A673 (cell line): ENCODE data around the gene WWC1. TPM values are rescaled to one million over a fixed set of nuclear protein-coding genes. Genes with fewer than 3 reads are reported as not detected.

ENCODE experiments used
- BruUV-seq: library from RNA; stranded (reverse); fragments of 400-500 nt; replicated peaks from 2 replicates; lab custom pipeline; 2021; lab: Mats Ljungman, UMichigan
- CTCF ChIA-PET: fragments of 300-600 bp; sonication (Branson Sonifier 250); formaldehyde crosslinking; loops from one replicate; lab custom pipeline; 2022; ENCODE audit warnings: antibody characterized with exemption; lab: Charles Lee
- POLR2A ChIA-PET: fragments of 300-600 bp; sonication (Branson Sonifier 250); formaldehyde crosslinking; loops from one replicate; lab custom pipeline; 2022; ENCODE audit warnings: antibody characterized with exemption; ENCODE audit not compliant: low non-redundant PET; lab: Charles Lee
- DNase-seq: peaks from one replicate; pipeline ENCODE4 v3.0.0-alpha.2; 2015; ENCODE audit warnings: low spot score
- H3K27ac ChIP-seq: fragments of 200-600 bp; sonication (generic); 2 replicates; pipeline ENCODE4 v1.5.1; 2016; ENCODE audit warnings: mixed run types, low read depth, mild to moderate bottlenecking, mixed read lengths, antibody characterized with exemption, low read length; ENCODE audit not compliant: poor library complexity, severe bottlenecking
- H3K27me3 ChIP-seq: fragments of 200-600 bp; sonication (generic); replicated peaks from 2 replicates; pipeline ENCODE4 v1.6.1; 2017; ENCODE audit warnings: mixed run types, low read depth, mild to moderate bottlenecking, mixed read lengths, antibody characterized with exemption, low read length; ENCODE audit not compliant: insufficient read depth, poor library complexity
- H3K36me3 ChIP-seq: fragments of 200-600 bp; sonication (generic); 2 replicates; pipeline ENCODE4 v1.6.1; 2016; ENCODE audit warnings: mixed run types, mild to moderate bottlenecking, mixed read lengths, antibody characterized with exemption, low read length; ENCODE audit not compliant: insufficient read depth, poor library complexity, severe bottlenecking
- H3K4me1 ChIP-seq: fragments of 200-600 bp; sonication (generic); 2 replicates; pipeline ENCODE4 v1.6.1; 2017; ENCODE audit warnings: mixed run types, mild to moderate bottlenecking, mixed read lengths, antibody characterized with exemption, low read length; ENCODE audit not compliant: insufficient read depth, poor library complexity, severe bottlenecking
- H3K4me3 ChIP-seq: fragments of 200-600 bp; sonication (generic); 2 replicates; pipeline ENCODE4 v1.5.1; 2016; ENCODE audit warnings: low read depth, mixed run types, mild to moderate bottlenecking, mixed read lengths, low read length; ENCODE audit not compliant: poor library complexity, severe bottlenecking
- H3K9me3 ChIP-seq: fragments of 200-600 bp; sonication (generic); 2 replicates; pipeline ENCODE4 v1.6.1; 2016; ENCODE audit warnings: mixed run types, low read depth, mild to moderate bottlenecking, mixed read lengths, antibody characterized with exemption, low read length; ENCODE audit not compliant: poor library complexity, severe bottlenecking
- EZH2 ChIP-seq: fragments of 200-600 bp; sonication (generic); IDR thresholded peaks from 2 replicates; pipeline ENCODE4 v1.6.1; 2017; ENCODE audit warnings: borderline replicate concordance, low read depth, mild to moderate bottlenecking, mixed read lengths, antibody characterized with exemption, low read length; ENCODE audit not compliant: poor library complexity, severe bottlenecking
- intact Hi-C: fragments of 100-400 bp; cut with micrococcal nuclease; formaldehyde crosslinking; loops from one replicate; pipeline ENCODE4 v1.10.0; 2022; ENCODE audit not compliant: unreplicated experiment
- total RNA-seq: library from RNA; stranded (reverse); gene quantifications from 2 replicates; pipeline ENCODE4 v1.2.3, GENCODE V29; 2021
- TF ChIP-seq, protein P1 (sequence below): fragments of 300-800, 200-600 bp; sonication (generic); conservative IDR thresholded peaks from 2 replicates; pipeline ENCODE4 v1.5.1; 2017; ENCODE audit warnings: low read depth, mild to moderate bottlenecking, antibody characterized with exemption, low read length, moderate library complexity, mixed read lengths

The WWC1 gene
- total RNA-seq, 1 experiment from 2014 or later, result 8.8 TPM

DNA sequence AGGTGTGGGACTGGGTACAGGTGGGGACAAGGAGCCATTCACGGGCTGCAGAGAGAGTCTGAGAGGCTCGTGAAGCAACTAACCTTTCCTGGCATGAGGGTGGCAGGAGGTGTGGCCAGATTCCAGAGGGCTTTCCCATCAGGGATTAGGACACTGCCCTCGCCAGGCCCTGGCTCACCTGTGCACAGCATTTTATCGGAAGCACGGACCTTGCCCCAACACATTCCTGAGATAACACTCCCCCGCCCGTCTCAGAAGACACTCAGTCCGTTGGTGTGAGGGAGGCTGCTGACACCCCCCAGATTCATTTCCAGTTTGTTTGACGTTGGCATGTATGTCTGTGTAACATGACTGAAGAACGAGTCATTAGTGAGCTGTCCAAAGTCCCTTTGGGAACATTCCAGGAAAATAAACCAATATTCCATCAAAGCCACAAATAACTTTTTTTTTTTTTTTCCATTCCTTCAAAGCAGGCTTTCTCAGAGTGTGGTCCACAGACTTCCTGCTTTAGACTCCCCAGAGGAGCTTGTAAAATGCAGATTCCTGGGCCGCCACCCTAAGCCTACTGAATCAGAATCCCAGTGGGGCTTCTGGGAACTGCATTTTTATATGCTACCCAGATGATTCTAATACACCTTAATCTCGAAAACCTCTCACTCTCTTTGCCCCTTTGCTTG is 23.4 kb downstream of the WWC1 start:
- no peaks in the 10 kb centered on the region for H3K27me3 ChIP-seq
- H3K36me3 ChIP-seq, result no peaks in the 10 kb centered on the region
- no peaks in the 10 kb centered on the region for H3K4me1 ChIP-seq
- no peak overlapping the region for H3K4me3 ChIP-seq
- no peaks in the 10 kb centered on the region for H3K9me3 ChIP-seq
- no TSS peak for BruUV-seq
- DNase-seq, result no peak
- intact Hi-C loops, result no loop called here
- CTCF ChIA-PET, result no interaction called here
- POLR2A ChIA-PET, result no interaction called here
- no peak overlapping the region for H3K27ac ChIP-seq
- TF ChIP-seq EZH2, result no peak
- TF ChIP-seq, protein P1, sequence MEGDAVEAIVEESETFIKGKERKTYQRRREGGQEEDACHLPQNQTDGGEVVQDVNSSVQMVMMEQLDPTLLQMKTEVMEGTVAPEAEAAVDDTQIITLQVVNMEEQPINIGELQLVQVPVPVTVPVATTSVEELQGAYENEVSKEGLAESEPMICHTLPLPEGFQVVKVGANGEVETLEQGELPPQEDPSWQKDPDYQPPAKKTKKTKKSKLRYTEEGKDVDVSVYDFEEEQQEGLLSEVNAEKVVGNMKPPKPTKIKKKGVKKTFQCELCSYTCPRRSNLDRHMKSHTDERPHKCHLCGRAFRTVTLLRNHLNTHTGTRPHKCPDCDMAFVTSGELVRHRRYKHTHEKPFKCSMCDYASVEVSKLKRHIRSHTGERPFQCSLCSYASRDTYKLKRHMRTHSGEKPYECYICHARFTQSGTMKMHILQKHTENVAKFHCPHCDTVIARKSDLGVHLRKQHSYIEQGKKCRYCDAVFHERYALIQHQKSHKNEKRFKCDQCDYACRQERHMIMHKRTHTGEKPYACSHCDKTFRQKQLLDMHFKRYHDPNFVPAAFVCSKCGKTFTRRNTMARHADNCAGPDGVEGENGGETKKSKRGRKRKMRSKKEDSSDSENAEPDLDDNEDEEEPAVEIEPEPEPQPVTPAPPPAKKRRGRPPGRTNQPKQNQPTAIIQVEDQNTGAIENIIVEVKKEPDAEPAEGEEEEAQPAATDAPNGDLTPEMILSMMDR, result no peak

DNA sequence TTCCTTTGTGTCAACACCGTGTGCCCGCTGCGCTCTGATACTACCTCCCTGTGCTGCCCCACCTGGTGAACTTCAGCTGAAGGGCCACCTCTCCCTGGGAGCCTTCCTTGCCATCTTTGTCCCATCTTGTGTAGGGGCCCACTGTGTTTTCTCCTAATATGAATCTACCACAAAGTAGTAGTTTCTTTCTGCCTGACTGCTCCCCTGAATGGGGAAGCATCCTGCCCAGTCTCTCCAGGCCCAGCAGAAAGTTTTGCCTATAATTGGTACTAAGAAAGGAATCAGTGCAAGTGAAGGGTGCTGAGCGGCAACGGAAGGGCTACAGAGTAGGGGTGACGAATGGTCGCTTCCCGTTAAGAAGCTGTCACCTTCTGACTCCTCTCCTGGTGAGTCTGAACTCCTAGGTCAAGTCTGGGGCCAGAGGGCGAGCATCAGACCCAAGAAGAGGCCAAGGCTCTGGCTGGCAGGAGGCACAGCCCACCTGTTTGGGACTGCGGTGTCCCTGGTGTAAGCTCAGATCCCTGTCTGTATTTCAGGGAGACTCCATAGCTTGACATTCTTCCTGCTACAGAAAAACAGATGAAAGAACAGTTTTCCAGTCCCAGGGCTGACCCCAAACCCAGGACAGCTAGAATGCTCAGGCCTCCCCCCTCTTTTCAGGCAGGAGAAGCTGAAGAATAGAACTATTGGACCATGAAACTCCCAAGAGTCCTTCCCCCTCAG is 24.1 kb downstream of the WWC1 start:
- BruUV-seq, result no TSS peak
- ChIA-PET POLR2A (no interaction called here), CTCF (no interaction called here)
- no peaks in the 10 kb centered on the region for H3K27me3 ChIP-seq
- TF ChIP-seq, protein P1, result no peak
- TF ChIP-seq EZH2, result no peak
- H3K9me3 ChIP-seq, result no peaks in the 10 kb centered on the region
- H3K4me3 ChIP-seq, result no peak overlapping the region
- no peaks in the 10 kb centered on the region for H3K36me3 ChIP-seq
- intact Hi-C loops, result no loop called here
- DNase-seq, result no peak
- H3K27ac ChIP-seq, result no peak overlapping the region
- no peaks in the 10 kb centered on the region for H3K4me1 ChIP-seq

DNA sequence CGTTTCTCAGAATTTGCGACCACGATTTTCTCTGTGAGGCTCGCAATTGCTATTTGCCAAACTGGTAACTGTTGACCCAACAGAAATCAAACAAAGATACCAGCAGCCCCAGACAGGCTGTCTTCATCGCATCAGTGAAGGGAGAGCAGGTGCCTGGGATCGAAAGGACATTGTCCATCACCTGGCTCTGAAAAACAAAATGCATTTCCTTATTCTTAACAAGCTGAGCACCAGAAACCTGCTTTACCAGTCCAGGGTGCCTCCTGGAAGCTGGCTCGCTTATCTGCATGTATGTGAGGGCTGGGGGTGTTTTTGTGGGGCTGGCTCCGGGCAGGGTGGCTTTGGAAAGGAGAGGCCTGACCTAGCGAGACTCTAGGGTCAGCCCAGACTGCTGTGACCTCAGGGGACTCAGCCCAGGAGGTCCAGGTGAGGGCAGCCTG is 24.7 kb downstream of the WWC1 start:
- TF ChIP-seq, protein P1, result no peak
- TF ChIP-seq EZH2, result no peak
- intact Hi-C loops, result no loop called here
- CTCF ChIA-PET, result no interaction called here
- no peak overlapping the region for H3K27ac ChIP-seq
- DNase-seq, result no peak
- no peaks in the 10 kb centered on the region for H3K36me3 ChIP-seq
- H3K4me3 ChIP-seq, result no peak overlapping the region
- H3K4me1 ChIP-seq, result no peaks in the 10 kb centered on the region
- no peaks in the 10 kb centered on the region for H3K9me3 ChIP-seq
- H3K27me3 ChIP-seq, result no peaks in the 10 kb centered on the region
- POLR2A ChIA-PET, result no interaction called here
- no TSS peak for BruUV-seq
